ENCODE results near the gene TMEM183A. TPM values are rescaled to one million over a fixed set of nuclear protein-coding genes. Genes with fewer than 3 reads are reported as not detected.
A peak's percentile ranks its signal among the peaks of the same experiment; 100 is the strongest.

TMEM183A gene
- total RNA-seq, 5 donors from 2014 or later (not counting 1 experiment from before 2014, with no cell fraction given), result 67.5 to 124 (median 68.4) TPM

DNA sequence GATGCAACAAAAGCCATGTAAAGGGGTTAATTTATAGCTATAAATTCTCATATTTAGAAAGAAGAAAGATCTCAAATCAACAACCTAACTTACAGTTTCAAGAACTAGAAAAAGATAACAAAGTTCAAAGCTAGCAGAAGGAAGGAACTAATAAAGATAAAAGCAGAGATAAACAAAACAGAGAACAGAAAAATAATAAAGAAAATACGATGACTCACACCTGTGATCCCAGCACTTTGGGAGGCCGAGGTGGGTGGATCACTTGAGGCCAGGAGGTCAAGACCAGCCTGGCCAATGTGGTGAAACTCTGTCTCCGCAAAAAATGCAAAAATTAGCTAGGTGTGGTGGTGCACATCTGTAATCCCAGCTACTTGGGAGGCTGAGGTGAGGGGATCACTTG lies 12.4 kb upstream of the TMEM183A start:
- Histone ChIP-seq H3K27ac (ENCODE audit: low read length) (no peak overlapping the region), H3K4me1 (ENCODE audit: control insufficient read depth in 1 of 2, extremely low read depth in 1 of 2, insufficient read depth in 2 of 2, low read length in 2 of 2) (peaks cover 0 to 3% of the 10 kb centered on the region in 2 experiments), H3K9me3 (no peaks in the 10 kb centered on the region), H3K36me3 (ENCODE audit: control insufficient read depth in 2 of 2, extremely low read depth in 1 of 2, insufficient read depth in 1 of 2, low read length in 1 of 2) (no peaks in the 10 kb centered on the region), H3K27me3 (replicated peaks in 1 of 2; ENCODE audit: control insufficient read depth in 2 of 2, extremely low read depth in 1 of 2, insufficient read depth in 2 of 2, low read length in 1 of 2) (peaks cover 0 to 8% of the 10 kb centered on the region in 2 experiments), H3K4me3 (ENCODE audit: control insufficient read depth in 1 of 2, extremely low read depth in 1 of 2, low read length in 1 of 2) (no peak overlapping the region)
- ATAC-seq (replicated peaks in 1 of 4) (no peak), DNase-seq (no peak)
- Mint-ChIP-seq H3K36me3 (peaks cover 5% of the 10 kb centered on the region), H3K27me3 (peaks cover 27 to 67% of the 10 kb centered on the region in 2 donors), H3K4me1 (peaks cover 4 to 9% (median 8%) of the 10 kb centered on the region in 3 donors), H3K9me3 (peaks cover 0 to 8% (median 0%) of the 10 kb centered on the region in 3 donors), H3K27ac (no peak overlapping the region), H3K4me3 (no peak overlapping the region)
- 67% methylated on average over 2 of the region's 3 CpGs for WGBS (ENCODE audit: insufficient coverage)
- CTCF ChIA-PET, result interaction anchor here in 1 of 2 donors (0.7 kb wide), 1 partner anchor 24 kb away, joined by 3 read pairs; no protein-coding TSS in a partner anchor
- POLR2A ChIA-PET, result interaction anchor here in 1 of 2 donors (0.6 kb wide), 2 partner anchors 22 to 220 kb away, joined by 3 to 4 read pairs; no protein-coding TSS in a partner anchor

DNA sequence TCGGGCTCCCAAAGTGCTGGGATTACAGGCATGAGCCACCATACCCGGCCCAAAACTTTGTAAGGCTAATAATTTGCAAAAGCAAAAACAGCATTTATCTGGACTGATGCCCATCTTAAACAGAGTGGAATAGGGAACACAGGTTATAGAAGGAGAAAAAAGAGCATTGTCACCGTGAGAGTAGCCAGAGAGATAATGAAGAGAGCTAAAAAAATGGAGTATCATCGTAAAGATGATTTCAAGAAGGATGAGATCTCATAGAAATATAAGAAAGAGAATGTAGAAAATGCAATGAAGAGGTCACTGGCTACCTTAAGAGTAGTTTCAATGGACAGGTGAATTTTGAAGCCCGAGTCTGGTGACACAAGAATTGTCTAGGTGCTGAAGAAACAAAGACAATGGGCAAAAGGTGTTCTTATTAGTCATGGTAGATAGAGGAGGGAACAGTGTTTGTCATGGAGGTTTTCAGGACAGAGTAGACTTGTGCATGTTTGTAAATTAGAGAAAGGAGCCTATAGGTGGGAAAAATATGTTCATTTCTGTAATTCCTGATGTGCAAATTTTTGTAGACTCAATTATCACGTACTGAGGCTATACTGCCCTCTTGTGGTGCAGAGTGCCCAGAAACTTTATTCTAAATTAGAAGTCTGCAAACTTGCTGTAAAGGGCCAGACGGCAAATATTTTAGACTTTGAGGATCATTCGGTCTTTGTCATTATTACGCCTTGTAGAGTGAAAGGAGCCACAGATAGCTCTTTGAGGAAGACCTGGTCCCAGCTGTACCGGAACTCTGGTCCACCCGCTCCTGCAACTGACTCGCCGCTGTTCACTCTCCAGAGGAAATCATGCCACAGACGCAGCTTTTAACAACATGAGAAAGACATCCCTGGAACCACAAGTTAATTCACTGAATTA lies 8.1 kb upstream of the TMEM183A start:
- peaks cover 4 to 10% (median 9%) of the 10 kb centered on the region in 3 donors for H3K4me1 Mint-ChIP-seq
- Histone ChIP-seq H3K27me3 (replicated peaks in 1 of 2; ENCODE audit: control insufficient read depth in 2 of 2, extremely low read depth in 1 of 2, insufficient read depth in 2 of 2, low read length in 1 of 2) (peaks cover 0 to 4% of the 10 kb centered on the region in 2 experiments), H3K4me1 (ENCODE audit: control insufficient read depth in 1 of 2, extremely low read depth in 1 of 2, insufficient read depth in 2 of 2, low read length in 2 of 2) (peaks cover 0 to 3% of the 10 kb centered on the region in 2 experiments), H3K9me3 (no peaks in the 10 kb centered on the region), H3K4me3 (ENCODE audit: control insufficient read depth in 1 of 2, extremely low read depth in 1 of 2, low read length in 1 of 2) (no peak overlapping the region), H3K36me3 (ENCODE audit: control insufficient read depth in 2 of 2, extremely low read depth in 1 of 2, insufficient read depth in 1 of 2, low read length in 1 of 2) (no peaks in the 10 kb centered on the region), H3K27ac (ENCODE audit: low read length) (no peak overlapping the region)
- H3K36me3 Mint-ChIP-seq, result no peaks in the 10 kb centered on the region
- H3K27ac Mint-ChIP-seq, result peak overlapping the region in 1 of 2 donors; percentile 37
- ATAC-seq (replicated peaks in 1 of 4), result peak in 3 of 4 experiments; percentile 56 to 67 (median 56)
- ChIA-PET CTCF (interaction anchor here (0.5 to 3.1 kb wide), 13 partner anchors 9 to 254 kb away, joined by 3 to 12 read pairs (median 3); partner anchors contain the start of gene KLHL12 (in 1 of the 2)), POLR2A (no interaction called here)
- H3K4me3 Mint-ChIP-seq, result peak overlapping the region in 1 of 3 donors; percentile 30
- H3K9me3 Mint-ChIP-seq, result no peaks in the 10 kb centered on the region
- H3K27me3 Mint-ChIP-seq, result peaks cover 27 to 37% of the 10 kb centered on the region in 2 donors
- peak in 34 of 35 experiments; percentile 11 to 83 (median 46) for DNase-seq
- 50% methylated on average over 12 of the region's 14 CpGs for WGBS (ENCODE audit: insufficient coverage)

DNA sequence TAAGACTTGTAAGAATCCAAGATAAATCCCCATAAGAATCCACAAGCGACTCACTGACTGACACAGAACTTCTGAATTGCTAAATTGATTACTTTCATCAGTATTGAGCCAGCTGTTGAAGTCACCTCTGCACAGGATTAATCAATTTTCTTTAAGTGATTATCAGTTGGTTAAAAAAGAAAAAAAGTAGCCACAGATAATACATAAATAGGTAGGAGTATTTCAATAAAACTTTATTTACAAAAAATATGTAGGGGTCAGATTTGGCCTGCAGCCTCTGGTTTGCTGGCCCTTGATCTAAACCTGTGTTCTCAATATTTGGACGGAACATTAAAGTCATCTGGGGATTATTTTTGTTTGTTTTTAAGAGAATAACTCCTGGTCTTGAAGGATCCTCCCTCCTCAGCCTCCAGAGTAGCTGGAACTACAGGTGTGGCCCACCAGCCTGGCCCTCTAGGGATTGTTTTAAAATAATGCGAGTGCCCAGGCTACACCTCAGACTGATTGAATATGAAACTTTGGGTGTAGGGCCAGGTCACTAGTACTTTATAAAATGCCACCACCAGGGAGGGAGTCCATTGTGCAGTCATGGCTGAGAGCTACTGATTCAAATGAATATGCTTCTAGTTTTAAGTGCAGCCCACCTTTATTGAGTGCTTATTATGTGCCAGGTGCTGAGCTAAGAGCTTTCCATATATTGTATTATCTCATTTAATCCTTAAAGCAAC lies 6.8 kb upstream of the TMEM183A start:
- Mint-ChIP-seq H3K27me3 (peaks cover 16 to 25% of the 10 kb centered on the region in 2 donors), H3K4me1 (peaks cover 4 to 10% (median 9%) of the 10 kb centered on the region in 3 donors), H3K4me3 (no peak overlapping the region), H3K9me3 (no peaks in the 10 kb centered on the region), H3K36me3 (no peaks in the 10 kb centered on the region), H3K27ac (no peak overlapping the region)
- no CpG with 5 or more reads among the region's 3 CpGs for WGBS (ENCODE audit: insufficient coverage)
- Histone ChIP-seq H3K36me3 (ENCODE audit: control insufficient read depth in 2 of 2, extremely low read depth in 1 of 2, insufficient read depth in 1 of 2, low read length in 1 of 2) (no peaks in the 10 kb centered on the region), H3K27ac (ENCODE audit: low read length) (no peak overlapping the region), H3K27me3 (replicated peaks in 1 of 2; ENCODE audit: control insufficient read depth in 2 of 2, extremely low read depth in 1 of 2, insufficient read depth in 2 of 2, low read length in 1 of 2) (no peaks in the 10 kb centered on the region), H3K9me3 (no peaks in the 10 kb centered on the region), H3K4me3 (ENCODE audit: control insufficient read depth in 1 of 2, extremely low read depth in 1 of 2, low read length in 1 of 2) (no peak overlapping the region), H3K4me1 (ENCODE audit: control insufficient read depth in 1 of 2, extremely low read depth in 1 of 2, insufficient read depth in 2 of 2, low read length in 2 of 2) (peaks cover 0 to 3% of the 10 kb centered on the region in 2 experiments)
- CTCF ChIA-PET, result interaction anchor here (0.5 to 3.1 kb wide), 10 partner anchors 10 to 860 kb away, joined by 3 to 12 read pairs (median 3); no protein-coding TSS in a partner anchor
- ATAC-seq (replicated peaks in 1 of 4) (no peak), DNase-seq (no peak)
- POLR2A ChIA-PET, result interaction anchor here (0.5 to 0.7 kb wide), 4 partner anchors 54 to 217 kb away, joined by 3 to 5 read pairs (median 4); no protein-coding TSS in a partner anchor

DNA sequence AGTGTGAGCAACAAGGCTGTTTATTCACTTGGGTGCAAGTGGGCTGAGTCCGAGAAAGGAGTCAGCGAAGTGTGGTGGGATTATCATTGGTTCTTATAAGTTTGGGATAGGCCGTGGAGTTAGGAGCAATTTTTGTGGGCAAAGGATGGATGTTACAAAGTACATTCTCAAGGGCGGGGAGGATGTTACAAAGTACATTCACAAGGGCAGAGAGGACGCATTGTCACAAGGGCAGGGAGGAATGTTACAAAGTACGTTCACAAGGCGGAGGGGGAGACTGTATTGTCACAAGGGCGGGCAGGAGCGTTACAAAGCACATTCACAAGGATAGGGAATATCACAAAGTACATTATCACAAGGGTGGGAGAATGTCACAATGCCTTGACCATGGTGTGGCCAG lies 5.2 kb upstream of the TMEM183A start:
- H3K27ac ChIP-seq (ENCODE audit: low read length), result no peak overlapping the region
- H3K27me3 Mint-ChIP-seq, result peaks cover 8 to 16% of the 10 kb centered on the region in 2 donors
- H3K4me1 Mint-ChIP-seq, result peaks cover 12 to 21% (median 18%) of the 10 kb centered on the region in 3 donors
- no peak overlapping the region for H3K27ac Mint-ChIP-seq
- ChIA-PET POLR2A (interaction anchor here in 1 of 2 donors (0.6 kb wide), 1 partner anchor 204 kb away, joined by 3 read pairs; no protein-coding TSS in a partner anchor), CTCF (no interaction called here)
- no peaks in the 10 kb centered on the region for H3K9me3 ChIP-seq
- no peaks in the 10 kb centered on the region for H3K9me3 Mint-ChIP-seq
- no peaks in the 10 kb centered on the region for H3K36me3 Mint-ChIP-seq
- peaks cover 4 to 11% of the 10 kb centered on the region in 2 experiments for H3K4me1 ChIP-seq (ENCODE audit: control insufficient read depth in 1 of 2, extremely low read depth in 1 of 2, insufficient read depth in 2 of 2, low read length in 2 of 2)
- WGBS (ENCODE audit: insufficient coverage), result 78% methylated on average over 3 of the region's 9 CpGs
- H3K4me3 Mint-ChIP-seq, result no peak overlapping the region
- DNase-seq, result no peak
- H3K4me3 ChIP-seq (ENCODE audit: control insufficient read depth in 1 of 2, extremely low read depth in 1 of 2, low read length in 1 of 2), result no peak overlapping the region
- no peaks in the 10 kb centered on the region for H3K36me3 ChIP-seq (ENCODE audit: control insufficient read depth in 2 of 2, extremely low read depth in 1 of 2, insufficient read depth in 1 of 2, low read length in 1 of 2)
- H3K27me3 ChIP-seq (replicated peaks in 1 of 2; ENCODE audit: control insufficient read depth in 2 of 2, extremely low read depth in 1 of 2, insufficient read depth in 2 of 2, low read length in 1 of 2), result peaks cover 0 to 3% of the 10 kb centered on the region in 2 experiments
- ATAC-seq (replicated peaks in 1 of 4), result no peak

DNA sequence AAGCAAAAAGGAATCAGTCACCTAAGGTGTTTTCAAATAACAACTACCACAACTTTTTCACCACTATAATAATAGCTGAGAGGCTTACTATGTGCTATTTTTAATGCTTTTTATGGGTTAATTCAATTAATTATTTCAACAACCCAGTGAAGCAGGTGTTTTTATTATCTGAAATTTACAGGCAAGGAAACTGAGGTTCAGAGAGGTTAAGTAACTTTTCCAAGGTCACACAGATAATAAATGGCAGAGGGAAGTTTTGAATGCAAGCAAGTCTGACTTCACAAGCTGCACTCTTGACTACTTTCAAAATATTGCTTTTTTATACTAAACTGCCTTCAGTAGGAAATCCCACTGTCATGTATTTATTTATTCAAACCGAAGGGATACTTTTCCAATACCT lies 4.2 kb upstream of the TMEM183A start:
- ChIA-PET CTCF (no interaction called here), POLR2A (no interaction called here)
- Mint-ChIP-seq H3K27ac (no peak overlapping the region), H3K9me3 (no peaks in the 10 kb centered on the region), H3K4me1 (peaks cover 16 to 26% (median 24%) of the 10 kb centered on the region in 3 donors), H3K4me3 (no peak overlapping the region), H3K27me3 (peaks cover 8% of the 10 kb centered on the region in 2 donors), H3K36me3 (peaks cover 4% of the 10 kb centered on the region)
- whole genome bisulfite sequencing (ENCODE audit: insufficient coverage), result no CpG with 5 or more reads among the region's 1 CpG
- Histone ChIP-seq H3K9me3 (no peaks in the 10 kb centered on the region), H3K4me3 (ENCODE audit: control insufficient read depth in 1 of 2, extremely low read depth in 1 of 2, low read length in 1 of 2) (no peak overlapping the region), H3K27me3 (replicated peaks in 1 of 2; ENCODE audit: control insufficient read depth in 2 of 2, extremely low read depth in 1 of 2, insufficient read depth in 2 of 2, low read length in 1 of 2) (peaks cover 0 to 3% of the 10 kb centered on the region in 2 experiments), H3K36me3 (ENCODE audit: control insufficient read depth in 2 of 2, extremely low read depth in 1 of 2, insufficient read depth in 1 of 2, low read length in 1 of 2) (no peaks in the 10 kb centered on the region), H3K4me1 (ENCODE audit: control insufficient read depth in 1 of 2, extremely low read depth in 1 of 2, insufficient read depth in 2 of 2, low read length in 2 of 2) (peaks cover 7 to 11% of the 10 kb centered on the region in 2 experiments), H3K27ac (ENCODE audit: low read length) (no peak overlapping the region)
- ATAC-seq (replicated peaks in 1 of 4) (no peak), DNase-seq (no peak)

Measured in T-cell (primary cell).